GM12864 (cell line): ENCODE measurements around the gene SLC16A10.

ENCODE experiments used
- DNase-seq: peaks from one replicate; pipeline ENCODE4 v3.0.0-alpha.2; 2011; ENCODE audit warnings: low read depth
- H3K4me3 ChIP-seq: 2 replicates; pipeline ENCODE4 v1.5.1; 2011; ENCODE audit warnings: mild to moderate bottlenecking, low read depth, low read length, control low read depth
- CTCF ChIP-seq: IDR thresholded peaks from 2 replicates; pipeline ENCODE4 v1.5.1; 2011; ENCODE audit warnings: low read depth, mild to moderate bottlenecking, moderate library complexity, low read length, control low read depth, inconsistent platforms; ENCODE audit errors: missing control alignments

The SLC16A10 gene

GRCh38 chr6:111260570-111261298 is 173.4 kb downstream of the SLC16A10 start:
- TF ChIP-seq CTCF = no peak
- no peak for DNase-seq
- peak overlapping the region; percentile 89; the same call in 1 of the 2 replicates for H3K4me3 ChIP-seq

GRCh38 chr6:111263837-111264236 is 176.5 kb downstream of the SLC16A10 start:
- no peak overlapping the region for H3K4me3 ChIP-seq
- no peak for DNase-seq
- no peak for TF ChIP-seq CTCF

- TF ChIP-seq CTCF = no peak
- no peak for DNase-seq
- H3K4me3 ChIP-seq = no peak overlapping the region
These were observed 178.5 kb downstream of the SLC16A10 start for GRCh38 chr6:111265842-111266241.

GRCh38 chr6:111266276-111266675 is 179.0 kb downstream of the SLC16A10 start:
- DNase-seq = no peak
- H3K4me3 ChIP-seq = no peak overlapping the region

GRCh38 chr6:111267764-111268333 is 180.5 kb downstream of the SLC16A10 start:
- DNase-seq = no peak
- no peak for TF ChIP-seq CTCF
- no peak overlapping the region for H3K4me3 ChIP-seq

More at GRCh38 chr6:111266276-111266675, 179.0 kb downstream of the SLC16A10 start:
- TF ChIP-seq CTCF = no peak

- no peak for DNase-seq
- H3K4me3 ChIP-seq = no peak overlapping the region
- no peak for TF ChIP-seq CTCF
These were observed 182.2 kb downstream of the SLC16A10 start for GRCh38 chr6:111269401-111269970.
